HG02610 (cell line): ENCODE data around the gene SDK2.

ENCODE experiments used
- ATAC-seq: cut with Tn5 transposase; IDR thresholded peaks from one replicate; pipeline ENCODE4 v1.9.1; 2021; ENCODE audit warnings: mild to moderate bottlenecking, moderate library complexity; ENCODE audit not compliant: unreplicated experiment

Gene SDK2

DNA sequence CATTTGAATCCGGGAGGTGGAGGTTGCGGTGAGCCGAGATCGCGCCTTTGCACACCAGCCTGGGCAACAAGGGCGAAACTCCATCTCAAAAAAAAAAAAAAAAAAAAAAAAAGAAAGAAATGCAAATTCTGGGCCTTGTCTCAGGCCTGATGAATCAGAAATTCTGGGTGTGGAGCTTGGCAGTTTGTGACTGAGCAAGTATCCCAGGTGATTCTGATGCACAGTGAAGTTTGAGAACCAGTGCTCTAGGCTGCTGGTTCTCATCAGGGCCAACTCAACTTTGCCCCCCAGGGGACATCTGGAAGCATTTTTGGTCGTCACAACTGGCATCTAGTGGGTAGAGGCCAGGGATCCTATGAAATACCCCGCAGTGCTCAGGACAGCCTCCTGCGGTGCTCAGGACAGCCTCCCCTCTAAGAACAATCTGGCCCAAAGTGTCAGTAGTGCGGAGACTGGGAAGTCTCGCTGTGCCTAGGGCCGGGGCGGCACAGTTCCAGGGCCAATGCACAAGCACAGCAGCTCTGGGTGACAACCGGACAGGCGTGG, 55.9 kb downstream of the SDK2 start:
- no peak for ATAC-seq

- no peak for ATAC-seq
Measured at GRCh38 chr17:73586921-73587602, 57.2 kb downstream of the SDK2 start.

DNA sequence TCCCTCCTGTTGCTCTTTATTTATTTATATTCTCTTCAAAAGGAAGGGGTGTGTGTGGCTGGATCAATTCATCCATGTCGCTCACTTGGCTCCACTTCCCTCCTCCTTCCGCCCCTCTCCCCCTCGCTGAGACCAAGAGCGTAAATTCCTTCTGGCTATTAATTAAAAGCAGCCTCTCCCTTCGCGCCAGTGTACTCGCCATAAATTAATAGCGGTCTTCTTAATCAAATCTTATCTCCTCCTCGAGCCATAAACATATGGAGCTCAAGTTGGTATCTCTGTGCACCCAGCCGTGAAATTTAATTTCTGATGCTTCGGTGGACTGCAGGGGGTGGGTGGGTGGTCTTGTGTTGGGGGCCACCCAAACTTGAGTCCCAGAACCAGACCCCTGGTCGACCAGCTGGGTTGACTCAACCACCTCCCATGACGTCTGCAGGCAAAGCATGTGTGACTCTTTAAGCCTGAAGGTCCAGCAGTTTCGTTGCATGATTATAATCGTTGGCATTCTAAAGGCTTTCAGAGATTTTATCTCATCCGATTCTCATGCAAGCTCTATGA, 57.9 kb downstream of the SDK2 start:
- ATAC-seq = no peak

DNA sequence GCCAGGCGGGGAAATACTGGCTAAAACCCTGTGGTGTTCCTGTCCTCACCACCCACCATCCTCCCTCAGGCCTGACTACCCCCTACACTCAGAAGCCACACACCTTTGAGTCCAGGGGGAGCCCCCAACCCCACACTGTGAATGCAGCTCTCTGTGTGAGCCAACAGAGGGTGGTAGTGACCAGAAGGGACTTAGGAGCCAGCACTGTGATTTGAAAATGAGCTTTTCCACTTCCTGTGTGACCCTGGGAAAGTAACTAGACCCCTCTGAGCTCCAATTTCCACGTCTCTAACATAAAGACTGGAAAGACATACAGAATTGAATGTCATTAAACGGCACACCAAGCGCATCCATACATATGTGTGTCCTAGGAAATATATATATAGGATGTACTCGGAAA, 58.7 kb downstream of the SDK2 start:
- no peak for ATAC-seq

- ATAC-seq = no peak
Measured at GRCh38 chr17:73584987-73585386, 59.3 kb downstream of the SDK2 start.

DNA sequence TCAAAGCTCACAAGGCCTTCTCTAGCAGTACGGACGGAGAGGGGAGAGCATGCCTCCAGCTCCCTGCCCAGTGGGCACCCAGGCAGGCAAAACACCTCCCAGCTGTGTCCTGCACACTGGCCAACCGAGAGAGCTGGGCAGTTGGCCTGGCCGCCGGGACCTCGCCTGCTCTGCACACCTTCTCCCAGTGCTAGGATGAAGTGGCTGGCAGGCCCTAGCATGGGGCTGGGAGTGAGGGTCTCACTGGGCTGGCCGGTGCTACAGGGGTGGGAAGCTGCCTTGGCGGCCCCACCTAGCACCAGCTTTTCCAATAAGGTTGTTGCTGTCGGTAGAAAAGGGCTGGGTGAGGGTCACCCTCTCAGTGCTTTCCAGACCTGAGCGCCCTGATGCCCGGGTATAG, 60.2 kb downstream of the SDK2 start:
- no peak for ATAC-seq

- no peak for ATAC-seq
Measured at GRCh38 chr17:73582821-73583220, 61.4 kb downstream of the SDK2 start.

DNA sequence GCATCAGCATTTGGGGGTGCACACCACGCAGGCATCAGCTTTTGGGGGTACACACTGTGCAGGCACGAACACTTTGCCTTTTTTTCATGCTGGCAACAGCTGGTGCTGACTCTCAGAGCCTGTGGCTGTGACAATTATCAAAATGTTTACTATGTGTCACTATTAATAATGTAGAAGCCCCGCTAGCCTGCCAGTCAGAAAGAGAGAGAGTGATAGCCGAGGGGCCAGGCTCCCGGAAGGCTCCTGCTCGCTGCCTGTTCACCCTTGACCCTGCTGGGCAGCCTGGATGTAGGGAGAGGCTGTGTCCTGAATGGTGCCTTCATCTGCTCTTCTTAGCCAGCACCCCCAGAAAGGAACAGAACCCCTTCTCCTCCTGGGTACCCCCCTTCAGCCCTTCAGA, 61.9 kb downstream of the SDK2 start:
- ATAC-seq = no peak

DNA sequence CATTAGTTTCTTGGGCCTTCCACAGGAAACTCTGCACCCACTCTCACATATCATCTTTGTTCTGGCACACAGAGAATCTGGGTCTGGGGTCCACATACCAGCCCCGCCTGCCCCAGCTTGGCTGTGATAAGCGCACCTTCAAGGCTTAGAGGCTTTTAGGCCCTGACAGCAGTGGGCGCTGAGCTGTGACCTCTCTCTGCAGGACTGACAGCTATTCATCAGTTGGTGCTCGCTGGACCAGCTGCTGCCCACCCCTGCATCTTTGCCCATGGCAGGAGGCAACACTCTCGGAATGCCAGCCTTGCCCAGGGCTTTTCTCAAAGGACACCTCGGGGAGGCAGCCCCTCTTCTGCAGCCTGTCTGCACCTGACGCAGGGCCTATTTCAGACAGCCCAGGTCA, 62.9 kb downstream of the SDK2 start:
- ATAC-seq = no peak

DNA sequence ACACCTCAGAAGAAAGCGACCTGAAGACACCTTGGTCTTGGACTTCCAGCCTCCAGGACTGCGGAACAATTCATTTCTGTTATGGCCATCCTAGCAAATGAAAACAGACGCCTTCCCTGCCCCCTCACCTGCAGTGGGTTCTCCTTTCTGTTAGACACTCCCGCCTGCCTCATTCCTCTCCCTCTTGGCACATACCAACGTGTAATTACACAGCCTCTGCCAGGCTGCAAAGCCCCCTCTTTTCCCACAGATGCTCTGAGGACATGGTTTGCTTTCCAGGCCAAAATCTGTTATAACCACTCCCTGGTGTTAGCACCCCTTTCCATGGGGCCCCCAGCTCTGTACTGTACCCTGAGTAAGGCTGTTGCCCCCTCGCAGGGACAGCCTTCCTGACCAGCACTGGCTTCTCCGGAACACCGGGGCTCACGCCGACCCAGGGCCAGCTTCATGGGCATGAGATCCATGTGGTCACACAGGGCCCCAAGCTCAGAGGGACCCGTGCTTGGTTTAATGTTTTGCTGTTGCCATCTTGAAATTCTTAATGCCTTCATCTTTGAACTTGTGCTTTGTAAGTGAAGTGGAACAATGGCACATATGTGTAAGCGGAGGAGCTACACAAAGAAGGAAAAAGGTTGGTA, 64.1 kb downstream of the SDK2 start:
- ATAC-seq = no peak

DNA sequence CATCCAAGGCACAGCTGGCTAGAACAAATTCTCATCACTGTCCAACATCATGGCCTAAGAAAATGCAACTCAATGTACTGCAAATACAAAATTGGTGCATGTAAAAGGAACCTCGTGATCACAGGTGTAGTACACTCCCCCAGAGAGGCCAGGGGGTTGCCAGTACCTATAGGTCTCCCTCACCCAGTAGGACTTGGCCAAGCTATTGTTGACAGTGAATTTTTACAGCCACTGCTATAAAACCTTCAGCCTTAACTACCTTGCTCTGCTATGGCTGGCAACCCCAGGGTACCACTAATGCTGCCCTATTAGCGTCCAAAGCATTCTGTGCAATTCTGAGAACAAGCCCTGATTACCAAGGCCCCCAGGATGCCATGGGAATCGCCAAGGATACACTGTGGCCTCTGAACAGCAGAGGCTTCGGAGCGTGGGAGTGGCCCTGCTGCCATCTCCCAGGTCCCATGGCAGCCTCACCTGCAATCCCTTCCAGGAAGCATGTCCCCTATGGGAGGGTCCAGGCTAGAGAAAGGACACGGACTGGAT, 67.6 kb downstream of the SDK2 start:
- ATAC-seq = no peak

- ATAC-seq = no peak
Measured at GRCh38 chr17:73575470-73576221, 68.6 kb downstream of the SDK2 start.

GRCh38 chr17:73571511-73572130, 72.6 kb downstream of the SDK2 start:
- no peak for ATAC-seq

GRCh38 chr17:73569762-73570319, 74.4 kb downstream of the SDK2 start:
- ATAC-seq = no peak

DNA sequence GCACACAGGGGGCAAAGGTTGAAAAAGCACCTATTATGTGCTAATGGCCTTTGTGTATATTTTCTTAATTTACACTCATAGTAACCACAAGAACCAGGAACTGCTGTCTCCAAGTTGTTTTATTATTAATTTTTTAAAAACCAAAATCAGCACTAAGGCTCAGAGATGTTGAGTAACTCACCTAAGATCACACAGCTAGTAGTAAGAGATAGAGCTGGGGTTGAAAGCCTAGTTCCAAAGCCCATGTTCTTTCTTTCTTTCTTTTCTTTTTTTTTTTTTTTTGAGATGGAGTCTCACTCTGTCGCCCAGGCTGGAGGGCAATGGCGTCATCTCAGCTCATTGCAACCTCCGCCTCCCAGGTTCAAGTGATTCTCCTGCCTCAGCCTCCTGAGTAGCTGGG, 75.3 kb downstream of the SDK2 start:
- ATAC-seq = no peak

GRCh38 chr17:73566905-73567782, 77.1 kb downstream of the SDK2 start:
- ATAC-seq = no peak

DNA sequence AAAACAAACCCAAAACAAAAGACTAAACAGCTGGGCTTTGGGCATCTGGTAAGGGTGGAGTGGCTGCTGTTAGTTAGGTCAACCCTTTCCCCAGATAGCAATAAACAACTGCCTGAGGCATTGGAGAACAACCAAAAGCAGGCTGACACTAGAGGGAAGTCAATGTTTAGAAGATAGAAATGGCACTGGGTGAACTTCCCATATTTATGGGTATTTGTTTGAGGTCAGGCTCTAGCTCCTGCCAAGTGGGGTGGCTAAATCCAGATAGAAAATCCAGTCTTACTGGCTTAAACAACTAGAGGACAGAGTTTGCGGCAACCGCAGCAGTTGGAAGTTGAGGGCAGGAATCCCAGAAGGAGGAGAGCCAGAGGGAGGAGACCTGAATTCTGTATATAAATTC, 79.4 kb downstream of the SDK2 start:
- no peak for ATAC-seq

DNA sequence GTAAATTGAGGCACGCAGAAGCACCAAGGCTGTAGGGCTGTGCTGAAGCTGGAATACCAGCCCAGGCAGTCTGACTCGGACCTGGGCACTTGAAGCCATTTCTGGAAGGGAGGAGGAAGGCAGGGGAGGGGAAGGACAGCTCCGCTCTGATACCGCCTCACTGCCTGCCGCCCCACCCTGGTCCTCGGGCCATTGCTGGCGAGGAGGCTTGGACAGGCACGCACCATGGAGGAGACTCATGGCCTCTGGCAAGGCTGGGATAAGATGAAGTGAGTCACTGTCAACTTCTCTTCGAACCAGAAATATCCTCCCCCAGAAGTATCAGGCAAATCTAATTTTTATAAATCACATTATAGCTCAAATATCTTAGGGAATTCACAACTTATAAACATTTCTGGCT, 81.3 kb downstream of the SDK2 start:
- no peak for ATAC-seq

GRCh38 chr17:73561111-73561510, 83.1 kb downstream of the SDK2 start:
- no peak for ATAC-seq

GRCh38 chr17:73560661-73561060, 83.6 kb downstream of the SDK2 start:
- ATAC-seq = no peak
